Head of caudate nucleus (tissue), 42 donors: ENCODE data around the gene CUX1.

ENCODE experiments used
- DNase-seq, 42 donors: peaks; one replicate each; pipeline versions ENCODE4 v3.0.0 to v3.0.0-alpha.2; 2020 to 2021; ENCODE audit warnings: mixed read lengths in 7 of 42
- intact Hi-C: fragments of 100-400 bp; cut with DNase I; formaldehyde crosslinking; loops from one replicate; pipeline ENCODE4 v1.15.0; 2022

CUX1 gene

DNA sequence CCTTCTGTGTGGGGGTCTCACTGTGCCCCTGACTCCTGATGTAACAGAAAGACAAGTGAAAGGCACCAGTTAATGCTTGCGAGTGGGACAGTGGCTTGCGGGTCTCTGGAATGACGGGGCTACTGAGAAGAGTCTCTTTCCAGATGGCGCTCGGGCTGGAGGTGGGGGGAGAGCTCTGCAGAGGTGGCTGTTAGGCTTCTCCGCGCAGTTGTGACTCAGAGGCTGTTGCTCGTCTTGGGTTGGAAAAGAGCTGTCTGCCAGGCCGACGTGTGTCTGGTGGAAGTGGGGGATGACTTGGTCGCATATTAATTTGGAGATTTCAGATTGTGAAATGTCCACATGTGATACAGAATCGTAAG is 441.3 kb downstream of the CUX1 start:
- DNase-seq = peak in 16 of 42 donors; percentile 21 to 66 (median 32)
- intact Hi-C loops = no loop called here

DNA sequence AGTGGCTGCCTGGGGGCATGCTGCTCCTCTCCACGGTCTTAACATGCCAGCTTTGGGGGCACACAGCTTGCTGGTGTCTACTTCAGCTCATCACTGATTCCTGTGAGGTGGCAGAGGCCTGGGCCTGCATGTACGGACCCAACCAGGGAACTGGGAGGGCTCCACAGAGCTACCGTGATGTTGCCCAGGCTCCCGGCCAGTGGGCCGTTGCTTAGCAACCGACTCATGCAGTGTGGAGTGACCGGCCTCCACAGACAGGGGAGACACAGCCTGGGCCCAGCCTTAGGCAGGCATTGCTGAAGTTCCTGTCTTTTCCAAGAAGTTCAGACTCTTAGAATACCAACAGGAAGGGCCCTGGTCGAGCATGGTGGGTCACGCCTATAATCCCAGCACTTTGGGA is 443.4 kb downstream of the CUX1 start:
- DNase-seq = peak in 41 of 42 donors; percentile 33 to 80 (median 62)
- intact Hi-C loops = no loop called here

DNA sequence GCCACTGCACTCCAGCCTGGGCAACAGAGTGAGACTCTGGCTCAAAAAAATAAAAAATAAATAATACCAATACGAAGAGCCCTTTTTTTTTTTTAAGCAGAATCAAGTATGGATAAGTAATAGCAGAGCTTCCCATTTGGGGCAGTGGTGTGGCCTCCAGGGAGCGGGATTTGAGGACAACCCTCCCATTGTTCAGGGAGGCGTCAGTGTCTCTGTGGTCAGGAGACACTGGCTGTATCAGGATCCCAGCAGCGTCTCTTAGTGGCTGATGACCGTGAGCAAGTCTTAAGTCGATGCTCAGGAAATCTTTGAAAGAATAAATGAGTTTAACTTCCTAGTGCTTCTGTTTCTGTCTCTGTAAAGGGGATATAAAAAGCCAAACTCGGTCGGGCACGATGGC is 444.0 kb downstream of the CUX1 start:
- peak in 5 of 42 donors; percentile 22 to 43 (median 33) for DNase-seq

DNA sequence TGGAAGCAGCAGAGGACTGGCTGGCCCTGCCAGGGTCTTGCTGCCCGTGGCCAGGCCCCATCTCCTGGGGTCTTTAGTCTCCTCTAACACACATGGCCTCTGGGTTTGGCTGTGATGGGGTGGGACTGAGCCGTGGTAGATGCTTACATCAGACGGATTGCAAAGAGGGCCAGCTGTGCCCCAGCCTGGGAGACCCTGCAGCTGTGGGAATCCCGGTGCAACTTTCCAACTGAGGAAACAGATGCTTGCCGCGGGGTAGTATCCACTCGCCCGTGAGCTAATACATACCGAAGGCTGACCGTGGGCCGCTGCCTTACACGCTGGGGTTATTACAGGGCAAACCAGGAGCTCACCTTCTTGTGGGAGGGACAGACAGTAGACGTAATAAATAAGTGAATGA is 445.1 kb downstream of the CUX1 start:
- intact Hi-C loops = no loop called here

More for the DNA sequence above, 444.0 kb downstream of the CUX1 start:
- intact Hi-C loops = no loop called here

DNA sequence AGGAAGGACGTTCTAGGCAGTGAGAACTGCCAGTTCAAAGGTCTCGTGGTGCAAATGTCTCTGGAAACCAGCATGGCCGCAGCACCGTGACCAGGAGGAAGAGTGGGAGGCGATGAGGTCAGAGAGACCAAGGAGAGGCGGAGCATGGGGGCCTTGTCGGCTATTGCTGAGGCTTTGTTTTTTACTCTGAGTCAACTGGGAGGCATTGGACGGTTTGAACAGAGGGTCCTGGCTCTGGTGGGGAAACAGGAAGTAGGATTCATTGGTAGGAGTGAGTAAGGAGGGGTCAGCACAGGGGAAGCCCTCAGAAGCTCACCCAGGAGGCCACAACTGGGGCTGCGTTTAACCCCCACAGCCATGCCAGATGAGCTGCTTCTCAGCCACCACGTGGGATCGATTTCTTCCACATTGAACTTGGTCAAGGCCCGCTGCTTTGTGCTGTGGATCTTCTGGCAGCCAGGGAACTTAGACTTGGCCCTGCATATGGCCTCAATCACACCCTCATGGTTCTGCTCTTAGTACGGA is 447.0 kb downstream of the CUX1 start:
- DNase-seq = no peak
- intact Hi-C loops = no loop called here

More for the DNA sequence above, 445.1 kb downstream of the CUX1 start:
- DNase-seq = no peak

DNA sequence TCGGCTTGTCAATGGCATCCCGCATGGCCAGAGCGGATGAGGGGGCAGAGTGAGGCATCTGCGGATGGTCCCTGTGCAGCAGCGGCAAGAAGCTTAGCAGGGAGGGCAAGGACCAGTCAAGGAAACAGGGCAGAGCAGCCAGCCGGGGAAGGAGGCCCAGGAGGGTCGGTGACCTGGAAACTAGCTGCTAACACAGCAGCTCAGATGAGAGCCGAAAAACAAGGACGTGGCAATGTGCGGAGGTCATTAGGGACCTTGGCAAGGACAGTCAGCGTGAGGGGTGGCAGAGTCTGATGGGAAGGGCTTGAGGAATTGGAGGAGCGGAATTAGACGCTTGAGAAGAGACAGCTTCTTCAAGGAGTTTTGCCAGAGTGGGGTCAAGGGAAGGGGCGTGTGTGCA is 449.1 kb downstream of the CUX1 start:
- intact Hi-C loops = no loop called here
- no peak for DNase-seq

DNA sequence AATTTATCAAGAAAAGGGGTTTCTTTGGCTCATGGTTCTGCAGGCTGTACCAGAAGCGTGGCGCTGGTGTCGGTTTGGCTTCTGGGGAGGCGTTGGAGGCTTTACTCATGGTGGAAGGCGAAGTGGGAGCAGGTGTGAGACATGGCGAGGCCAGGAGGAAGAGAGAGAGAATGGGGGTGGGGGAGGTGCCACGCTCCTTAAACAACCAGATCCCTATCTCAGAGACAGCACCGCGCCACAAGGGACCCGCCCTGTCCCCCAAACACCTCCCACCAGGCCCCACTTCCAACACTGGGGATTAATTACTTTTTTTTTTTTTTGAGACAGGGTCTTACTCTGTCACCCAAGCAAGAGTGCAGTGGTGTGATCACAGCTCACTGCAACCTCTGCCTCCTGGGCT is 451.2 kb downstream of the CUX1 start:
- intact Hi-C loops = no loop called here
- no peak for DNase-seq

DNA sequence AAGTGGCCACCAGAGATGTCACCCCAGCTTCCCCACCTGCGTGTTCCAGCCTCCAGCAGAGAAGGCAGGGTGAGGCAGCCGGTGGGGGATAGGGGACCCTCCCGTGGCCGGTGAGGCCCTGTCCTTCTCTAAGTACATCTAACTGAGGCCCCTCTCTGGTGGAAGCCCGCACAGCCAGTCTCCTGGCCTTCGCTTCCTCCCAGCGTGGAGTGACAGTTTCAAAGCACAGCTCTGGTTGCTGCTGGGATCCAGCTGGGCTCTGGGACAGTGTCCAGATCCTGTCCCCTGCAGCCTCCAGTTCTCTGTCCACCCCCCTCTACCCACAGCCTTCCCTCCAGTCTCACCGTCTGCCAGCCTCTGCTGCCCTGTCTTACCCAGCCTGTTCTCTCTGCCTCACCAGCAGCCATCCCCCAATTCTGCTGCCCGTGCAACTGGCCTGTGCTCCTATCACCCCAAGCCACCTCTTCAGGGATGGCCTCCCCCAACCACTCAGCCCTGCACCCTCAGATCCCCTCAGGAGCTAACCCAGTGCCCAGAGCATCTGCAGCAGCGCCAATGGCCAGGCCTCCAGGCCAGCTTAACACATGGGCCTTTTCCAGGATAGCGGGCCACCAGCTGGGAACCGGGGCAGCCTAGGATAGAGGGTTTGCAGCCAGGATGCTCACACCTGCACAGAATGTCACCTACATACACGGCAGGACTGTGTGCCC is 452.9 kb downstream of the CUX1 start:
- peak in 14 of 42 donors; percentile 14 to 56 (median 30) for DNase-seq

DNA sequence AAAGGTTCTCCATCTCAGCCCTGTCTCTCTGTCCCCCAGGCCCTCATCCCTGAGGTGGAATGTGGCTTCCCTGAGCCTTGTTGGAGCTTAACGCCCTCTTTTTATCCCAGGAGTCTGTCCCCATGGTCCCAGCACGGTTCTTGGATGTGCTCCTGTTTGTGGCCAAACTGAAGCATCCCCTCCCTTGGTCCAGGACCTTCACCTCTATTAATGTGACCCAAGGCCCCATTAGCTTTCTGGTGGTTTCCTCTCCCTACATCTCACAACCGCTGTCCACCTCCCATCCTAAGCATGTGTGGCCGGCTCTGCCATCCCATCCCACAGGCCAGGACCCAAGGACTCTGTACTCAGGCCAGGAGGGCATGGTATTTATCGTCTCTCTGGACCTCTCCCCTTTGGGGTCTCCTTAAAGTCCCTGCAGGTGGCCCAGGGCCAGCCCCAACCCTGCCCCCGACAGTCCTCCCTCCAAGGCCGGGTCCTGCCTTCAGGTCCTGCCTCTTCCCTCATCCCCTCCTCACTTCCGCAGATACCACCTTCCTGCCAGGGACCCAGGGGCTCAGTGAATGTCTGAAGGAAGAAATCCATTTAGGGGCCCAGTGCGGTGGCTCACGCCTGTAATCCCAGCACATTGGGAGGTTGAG is 453.9 kb downstream of the CUX1 start:
- intact Hi-C loops = no loop called here
- DNase-seq = no peak

More for the DNA sequence above, 452.9 kb downstream of the CUX1 start:
- intact Hi-C loops = no loop called here

DNA sequence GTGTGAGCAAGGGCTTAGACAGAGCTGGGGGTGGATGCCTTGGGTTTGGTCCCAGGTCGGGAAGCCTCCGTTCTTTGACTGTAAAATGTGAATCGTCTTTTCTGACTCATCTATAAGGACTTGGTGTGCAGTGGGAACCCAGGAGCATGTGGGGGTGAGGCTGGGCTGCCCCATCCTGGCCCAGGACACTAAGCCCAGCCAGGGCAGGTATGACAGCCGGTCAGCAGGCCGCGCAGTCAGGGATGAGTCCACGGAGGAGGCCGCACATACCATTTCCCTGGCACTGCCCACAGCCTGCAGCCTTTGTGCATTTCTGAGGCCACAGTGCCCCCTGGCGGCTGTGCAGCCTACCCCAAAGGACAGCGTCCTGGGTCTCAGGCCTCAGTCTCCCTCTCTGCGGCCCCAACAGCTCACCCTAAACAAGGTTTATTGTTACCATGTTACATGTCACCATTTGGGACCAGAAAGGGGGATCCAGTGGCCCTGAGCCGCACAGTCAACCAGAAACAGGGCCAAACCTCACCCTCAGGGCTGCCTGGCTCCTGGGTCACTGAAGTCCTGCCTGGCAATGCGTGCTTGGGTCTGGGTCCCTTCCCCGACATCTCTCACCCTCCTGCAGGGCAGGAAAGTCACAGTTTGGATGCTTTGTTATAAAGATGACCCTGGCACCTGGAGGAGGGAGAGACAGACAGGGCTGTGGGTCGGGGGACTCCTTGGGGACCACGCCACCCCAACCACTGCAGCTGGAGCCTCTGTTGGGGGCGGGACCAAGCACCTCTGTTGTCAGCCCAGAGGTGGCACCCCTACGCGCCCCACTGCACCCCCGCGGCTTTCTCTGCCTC is 454.9 kb downstream of the CUX1 start:
- peak; percentile 54 to 93 (median 82) for DNase-seq
- intact Hi-C loops = loop anchor here (2.0 kb wide), 1 partner anchor 729 kb away; no protein-coding TSS in a partner anchor

DNA sequence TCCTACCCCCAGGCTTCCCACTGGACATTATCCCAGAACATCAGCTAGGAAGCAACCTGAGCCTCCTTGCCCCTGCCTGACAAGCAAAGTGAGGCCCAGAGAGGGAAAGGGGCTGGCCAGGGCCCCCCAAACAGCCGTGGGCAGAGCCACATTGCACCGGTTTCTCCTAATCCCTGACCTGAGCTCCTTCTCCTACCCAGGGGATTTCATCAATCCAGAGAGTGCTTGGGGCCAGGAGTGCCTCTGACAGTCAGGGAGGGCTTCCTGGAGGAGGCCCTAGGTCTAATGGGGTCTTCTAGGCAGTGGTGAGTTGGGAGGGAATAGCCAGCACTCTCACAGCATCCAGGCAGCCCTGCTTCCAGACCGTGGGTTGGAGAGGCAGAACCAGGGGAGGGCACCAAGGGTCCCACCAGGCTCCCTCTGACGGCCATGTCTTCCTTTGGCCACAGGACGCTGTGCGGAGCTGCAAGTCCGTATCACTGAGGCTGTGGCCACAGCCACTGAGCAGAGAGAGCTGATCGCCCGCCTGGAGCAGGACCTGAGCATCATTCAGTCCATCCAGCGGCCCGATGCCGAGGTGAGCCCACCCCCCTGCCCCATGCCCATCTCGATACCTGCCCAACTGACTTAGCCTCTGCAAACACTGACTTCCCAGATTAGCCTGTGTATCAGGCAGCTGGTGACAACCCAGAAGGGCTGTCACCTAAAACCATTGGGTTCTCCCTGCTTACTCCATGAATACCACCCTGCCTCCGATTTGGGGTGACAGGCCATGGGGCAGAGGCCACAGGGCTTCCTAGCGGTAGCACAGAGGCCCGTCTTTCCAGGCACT is 455.7 kb downstream of the CUX1 start:
- intact Hi-C loops = loop anchor here (2.0 kb wide), 1 partner anchor 730 kb away; no protein-coding TSS in a partner anchor
- no peak for DNase-seq

DNA sequence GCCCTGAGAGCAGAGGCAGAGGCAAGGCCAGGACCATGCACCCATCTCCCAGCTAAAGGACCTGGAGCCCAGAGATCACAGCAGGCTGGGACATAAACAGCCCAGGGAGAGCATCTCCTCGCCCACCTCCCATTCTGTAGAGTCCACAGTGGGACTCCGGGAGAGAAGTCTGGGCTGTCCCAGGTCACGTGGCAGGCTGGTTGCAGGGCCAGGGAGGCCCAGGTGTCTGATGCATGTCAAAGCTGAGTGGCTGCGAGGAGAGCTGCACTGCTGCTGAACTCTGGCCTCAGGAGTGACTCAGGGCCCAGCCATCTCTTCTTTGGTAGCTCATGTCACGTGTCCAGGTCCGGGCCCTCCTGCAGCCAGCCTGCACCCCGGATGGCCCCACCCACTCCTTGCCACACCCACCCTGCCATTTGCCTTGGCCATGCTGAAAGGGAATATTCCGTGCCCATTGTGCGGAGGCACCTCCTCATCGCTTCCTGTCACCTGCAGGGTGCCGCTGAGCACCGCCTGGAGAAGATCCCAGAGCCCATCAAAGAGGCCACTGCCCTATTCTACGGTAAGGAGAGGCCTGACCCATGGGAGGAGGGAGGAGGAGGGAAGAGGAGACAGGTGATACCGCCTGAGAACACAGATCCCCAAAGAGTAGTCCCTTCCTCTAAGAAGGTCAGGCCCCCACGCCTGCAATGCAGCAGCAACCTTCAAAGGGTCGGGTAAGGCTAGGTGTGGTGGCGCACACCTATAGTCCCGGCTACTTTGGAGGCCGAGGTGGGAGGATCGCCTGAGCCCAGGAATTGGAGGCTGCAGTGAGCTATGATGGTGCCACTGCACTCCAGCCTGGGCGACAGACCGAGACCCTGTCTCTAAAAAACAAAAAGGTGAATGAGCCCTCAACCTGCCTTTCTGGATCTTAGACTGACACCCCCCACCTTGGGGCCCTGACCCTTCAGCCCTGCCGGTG is 456.6 kb downstream of the CUX1 start:
- intact Hi-C loops = loop anchor here (2.0 kb wide), 1 partner anchor 731 kb away; no protein-coding TSS in a partner anchor
- no peak for DNase-seq

DNA sequence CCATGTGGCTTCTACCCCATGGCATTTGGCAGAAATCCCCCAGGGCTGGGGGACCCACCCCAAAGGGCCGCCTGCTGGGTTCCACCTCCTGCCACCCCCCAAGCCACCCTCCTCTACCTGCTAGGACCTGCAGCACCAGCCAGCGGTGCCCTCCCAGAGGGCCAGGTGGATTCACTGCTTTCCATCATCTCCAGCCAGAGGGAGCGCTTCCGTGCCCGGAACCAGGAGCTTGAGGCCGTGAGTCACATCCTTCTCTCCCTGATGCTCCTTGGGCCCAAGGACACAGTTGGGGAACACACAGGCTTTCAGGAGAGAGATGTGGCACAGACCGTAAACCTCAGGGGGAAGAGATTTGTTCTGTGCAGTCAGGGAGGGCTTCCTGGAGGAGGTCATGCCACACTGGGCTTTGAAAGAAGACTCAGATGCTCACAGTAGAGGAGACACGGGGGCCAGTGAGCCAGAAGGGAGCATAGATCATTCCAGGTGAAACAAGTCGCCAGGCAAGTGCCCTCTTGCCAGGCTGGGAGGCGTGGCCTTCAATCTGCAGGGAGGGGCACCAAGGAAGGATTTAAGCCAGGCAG is 457.8 kb downstream of the CUX1 start:
- DNase-seq = no peak
- intact Hi-C loops = no loop called here

DNA sequence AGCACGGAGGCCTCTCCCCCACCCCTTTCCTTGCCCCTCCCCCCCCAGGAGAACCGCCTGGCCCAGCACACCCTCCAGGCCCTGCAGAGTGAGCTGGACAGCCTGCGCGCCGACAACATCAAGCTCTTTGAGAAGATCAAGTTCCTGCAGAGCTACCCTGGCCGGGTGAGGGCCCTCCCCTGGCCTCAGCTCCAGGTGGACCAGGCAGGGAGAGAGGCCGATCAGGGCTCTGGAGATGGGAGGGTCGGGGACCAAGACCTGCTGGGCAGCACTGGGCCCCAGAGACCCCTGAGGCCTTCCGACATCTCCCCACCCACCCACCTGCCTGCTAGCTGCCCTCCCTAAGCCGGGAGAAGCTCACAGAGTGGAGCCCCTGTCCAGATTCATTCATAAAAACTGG is 460.5 kb downstream of the CUX1 start:
- intact Hi-C loops = no loop called here
- DNase-seq = no peak

DNA sequence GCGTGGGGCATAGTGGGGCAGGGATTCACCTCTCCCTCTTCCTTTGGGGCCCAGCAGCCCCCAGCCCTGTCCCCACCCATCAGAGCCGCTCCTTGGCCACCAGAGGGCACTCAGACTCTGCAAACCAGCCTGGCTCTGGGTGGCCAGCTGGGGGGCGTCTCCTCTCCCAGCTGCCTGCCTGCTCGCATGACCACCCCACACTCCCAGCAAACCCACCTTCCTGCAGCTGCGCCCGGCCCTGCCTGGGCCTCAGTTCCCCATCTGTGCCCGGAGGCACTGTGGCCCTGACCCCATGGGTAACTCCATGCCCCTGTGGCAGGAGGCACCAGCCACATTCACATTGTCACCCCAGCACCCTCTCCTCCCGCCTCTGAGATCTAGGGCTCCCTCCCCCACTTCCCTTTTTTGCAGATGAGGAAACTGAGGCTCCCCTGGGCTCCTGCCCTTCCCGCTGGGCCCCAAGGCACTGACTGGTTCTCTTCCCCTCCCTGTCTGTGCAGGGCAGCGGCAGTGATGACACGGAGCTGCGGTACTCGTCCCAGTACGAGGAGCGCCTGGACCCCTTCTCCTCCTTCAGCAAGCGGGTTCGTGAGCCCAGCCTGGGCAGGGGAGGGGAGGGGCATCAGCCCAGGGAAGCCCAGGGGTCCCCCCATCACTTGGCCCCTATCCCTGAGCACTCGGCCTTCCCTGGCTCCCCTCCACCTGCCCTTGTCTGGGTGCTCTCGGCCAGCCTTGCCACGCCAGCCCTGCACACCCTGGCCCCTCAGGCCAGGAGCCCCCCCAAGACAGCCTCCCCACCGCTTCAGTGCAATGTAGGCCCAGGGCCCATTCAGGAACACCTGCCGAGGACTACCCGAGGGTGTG is 462.3 kb downstream of the CUX1 start:
- intact Hi-C loops = loop anchor here (5.0 kb wide), 1 partner anchor 113 kb away; no protein-coding TSS in a partner anchor
- peak in 37 of 42 donors; percentile 38 to 82 (median 63) for DNase-seq

DNA sequence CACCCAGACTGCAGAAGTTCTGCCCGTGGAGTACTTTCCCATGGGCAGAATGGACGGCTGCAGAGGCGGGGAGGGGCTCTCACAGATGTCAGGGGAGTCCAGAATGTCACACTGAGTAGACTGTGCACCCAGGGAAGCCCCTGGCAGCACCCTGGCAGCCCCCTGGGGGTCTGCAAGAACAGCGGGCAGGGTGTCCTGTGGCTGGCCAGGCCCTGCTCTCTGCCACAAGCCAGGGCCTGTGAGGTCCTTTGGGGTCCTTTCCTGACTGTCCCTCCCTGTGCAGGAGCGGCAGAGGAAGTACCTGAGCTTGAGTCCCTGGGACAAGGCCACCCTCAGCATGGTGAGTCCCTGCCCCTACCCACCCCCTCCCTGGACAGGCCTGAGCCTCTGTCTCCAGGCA is 463.1 kb downstream of the CUX1 start:
- intact Hi-C loops = loop anchor here (5.0 kb wide), 1 partner anchor 112 kb away; no protein-coding TSS in a partner anchor
- DNase-seq = no peak
